HepG2 (cell line): ENCODE data around the gene CFAP119. TPM values are rescaled to one million over a fixed set of nuclear protein-coding genes. Genes with fewer than 3 reads are reported as not detected.
A peak's percentile ranks its signal among the peaks of the same experiment; 100 is the strongest.

Experiments used
- ATAC-seq: fragments of 200-7000 bp; cut with Tn5 transposase; 3 replicates; pipeline ENCODE4 v1.9.1; 2020; ENCODE audit warnings: mild to moderate bottlenecking, moderate library complexity
- BruUV-seq: library from RNA; stranded (reverse); fragments of 400-500 nt; replicated peaks from 2 replicates; lab custom pipeline; 2021; lab: Mats Ljungman, UMichigan
- CTCF ChIA-PET: fragments of 300-600 bp; formaldehyde crosslinking; extraction: SDS; loops from one replicate; lab custom pipeline; 2021; ENCODE audit warnings: low total read pairs, inconsistent platforms, low intra/inter-chr PET ratio; lab: Yijun Ruan, JAX
- POLR2A ChIA-PET: fragments of 350-600 bp; sonication (Branson Sonifier 250); formaldehyde crosslinking; loops from one replicate; lab custom pipeline; 2020; ENCODE audit warnings: antibody characterized with exemption, inconsistent platforms; lab: Yijun Ruan, JAX
- DNase-seq: peaks from one replicate; pipeline ENCODE4 v3.0.0-alpha.2; 2015; ENCODE audit warnings: low spot score
- FAIRE-seq: peaks from 3 replicates; lab custom pipeline; 2011; peaks lifted over from hg19 to GRCh38; lab: Jason Lieb, UNC
- H2AFZ ChIP-seq: one replicate; pipeline ENCODE4 v1.6.1; 2011; ENCODE audit warnings: low read length, inconsistent platforms
- H3K27ac ChIP-seq: fragments of 300-600 bp; 3 replicates; pipeline ENCODE4 v1.8.0; 2011; ENCODE audit warnings: mixed run types, mild to moderate bottlenecking, mixed read lengths, low read length, inconsistent platforms; ENCODE audit not compliant: insufficient read depth; ENCODE audit errors: extremely low read length
- H3K27me3 ChIP-seq, 2 experiments: fragments of 200-600 bp in 1 of 2; 2 replicates in 1 of 2; 3 replicates in 1 of 2; pipeline versions ENCODE4 v1.6.0 to v1.8.0; 2011; ENCODE audit warnings: low read length in 2 of 2, mild to moderate bottlenecking in 2 of 2, moderate library complexity in 2 of 2, inconsistent platforms in 1 of 2; ENCODE audit not compliant: insufficient read depth in 2 of 2, control insufficient read depth in 1 of 2
- H3K36me3 ChIP-seq, 2 experiments: fragments of 200-600 bp in 1 of 2; replicated peaks in 1 of 2; 2 replicates in 1 of 2; 3 replicates in 1 of 2; pipeline versions ENCODE4 v1.5.1 to v1.8.0; 2011; ENCODE audit warnings: low read length in 2 of 2, inconsistent platforms in 1 of 2; ENCODE audit not compliant: insufficient read depth in 2 of 2, control insufficient read depth in 1 of 2
- H3K4me1 ChIP-seq: 2 replicates; pipeline ENCODE4 v1.5.1; 2012; ENCODE audit warnings: low read length, inconsistent platforms; ENCODE audit not compliant: insufficient read depth
- H3K4me2 ChIP-seq: 2 replicates; pipeline ENCODE4 v1.6.0; 2011; ENCODE audit warnings: low read depth, low read length, inconsistent platforms
- H3K4me3 ChIP-seq, 3 experiments: fragments of 200-600 bp in 1 of 3; sonication (generic), shearing (Covaris generic) in 1 of 3; replicated peaks in 1 of 3; 2 replicates each; pipeline ENCODE4 v1.5.1; 2011 to 2016; ENCODE audit warnings: low read length in 3 of 3, inconsistent platforms in 2 of 3, low read depth in 2 of 3, mild to moderate bottlenecking in 2 of 3, control low read depth in 1 of 3, mixed read lengths in 1 of 3; ENCODE audit not compliant: insufficient read depth in 1 of 3
- H3K79me2 ChIP-seq: one replicate; pipeline ENCODE4 v1.6.1; 2011; ENCODE audit warnings: low read length, inconsistent platforms; ENCODE audit not compliant: insufficient read depth
- H3K9ac ChIP-seq: 2 replicates; pipeline ENCODE4 v1.6.0; 2011; ENCODE audit warnings: mild to moderate bottlenecking, low read depth, low read length, inconsistent platforms; ENCODE audit not compliant: insufficient read depth
- H3K9me3 ChIP-seq: 2 replicates; pipeline ENCODE4 v1.5.1; 2012; ENCODE audit warnings: mild to moderate bottlenecking, low read length
- H4K20me1 ChIP-seq: 2 replicates; pipeline ENCODE4 v1.6.0; 2011; ENCODE audit warnings: inconsistent platforms, mild to moderate bottlenecking, low read length, moderate library complexity; ENCODE audit not compliant: insufficient read depth
- BORCS8-MEF2B ChIP-seq: sonication (generic); formaldehyde crosslinking; IDR thresholded peaks from 2 replicates; pipeline ENCODE4 v1.8.0; 2022; ENCODE audit warnings: mild to moderate bottlenecking, missing genetic modification reagents
- FOXA3 ChIP-seq: IDR thresholded peaks from 2 replicates; pipeline ENCODE4 v1.6.1; 2016; ENCODE audit warnings: missing genetic modification reagents, missing compliant biosample characterization
- MAF1 ChIP-seq: sonication (generic); formaldehyde crosslinking; IDR thresholded peaks from 2 replicates; pipeline ENCODE4 v1.5.0; 2020; ENCODE audit warnings: missing genetic modification reagents, borderline replicate concordance
- PLSCR1 ChIP-seq: sonication (generic); formaldehyde crosslinking; IDR thresholded peaks from 2 replicates; pipeline ENCODE4 v1.5.0; 2020; ENCODE audit warnings: missing genetic modification reagents, mild to moderate bottlenecking, borderline replicate concordance
- SRF ChIP-seq: IDR thresholded peaks from 2 replicates; pipeline ENCODE4 v1.6.1; 2011; ENCODE audit warnings: mild to moderate bottlenecking, low read depth, low read length, moderate library complexity
- ZNF224 ChIP-seq: sonication (generic); formaldehyde crosslinking; IDR thresholded peaks from 2 replicates; pipeline ENCODE4 v1.5.0; 2020; ENCODE audit warnings: mild to moderate bottlenecking, missing genetic modification reagents
- ZNF256 ChIP-seq: sonication (generic); formaldehyde crosslinking; conservative IDR thresholded peaks from 2 replicates; pipeline ENCODE4 v1.4.0; 2020; ENCODE audit warnings: missing genetic modification reagents
- ZNF501 ChIP-seq: sonication (generic); formaldehyde crosslinking; IDR thresholded peaks from 2 replicates; pipeline ENCODE4 v1.5.1; 2020; ENCODE audit warnings: mild to moderate bottlenecking, moderate library complexity, missing genetic modification reagents
- ZNF605 ChIP-seq: sonication (generic); formaldehyde crosslinking; IDR thresholded peaks from 2 replicates; pipeline ENCODE4 v1.8.0; 2022; ENCODE audit warnings: mild to moderate bottlenecking, missing genetic modification reagents
- ZNF687 ChIP-seq: sonication (generic); formaldehyde crosslinking; IDR thresholded peaks from 2 replicates; pipeline ENCODE4 v1.5.1; 2020; ENCODE audit warnings: mild to moderate bottlenecking, missing genetic modification reagents, moderate library complexity
- ZNF816 ChIP-seq: sonication (generic); formaldehyde crosslinking; IDR thresholded peaks from 2 replicates; pipeline ENCODE4 v1.8.0; 2022; ENCODE audit warnings: missing genetic modification reagents, mild to moderate bottlenecking, borderline replicate concordance
- WGBS: methylation state at CpG from one replicate; pipeline ENCODE4 v1.1.6; 2017; ENCODE audit warnings: low lambda C conversion rate; 5-methylcytosine and 5-hydroxymethylcytosine counted together
- in situ Hi-C: cut with HindIII; loops from 2 replicates; pipeline ENCODE4 v1.10.0; 2017; ENCODE audit warnings: low pct_unique_long_range_greater_than_20kb; ENCODE audit not compliant: extremely low pct_ligation_motif_present
- intact Hi-C: fragments of 100-400 bp; cut with micrococcal nuclease; formaldehyde crosslinking; loops from one replicate; pipeline ENCODE4 v1.10.0; 2022; ENCODE audit not compliant: unreplicated experiment
- polyA plus RNA-seq, 8 experiments: library from polyadenylated mRNA; depleted of rRNA in 3 of 8; stranded (reverse) in 7 of 8; unstranded in 1 of 8; fragments of >200 nt; fragmentation: Illumina TruSeq in 4 of 8; extraction: Trizol in 4 of 8; gene quantifications; 2 replicates each; pipeline versions ENCODE4 v1.2.1 to v1.2.3, GENCODE V29; 2011 to 2016; ENCODE audit warnings: low read depth in 4 of 8, missing spikeins in 1 of 8, mixed read lengths in 1 of 8; ENCODE audit not compliant: insufficient read depth in 1 of 8
- total RNA-seq, 5 experiments: library from RNA; depleted of rRNA; stranded (reverse); fragments of >200 nt; fragmentation: Illumina TruSeq; extraction: Trizol; gene quantifications; 2 replicates each; pipeline ENCODE4 v1.2.3, GENCODE V29; 2016; ENCODE audit warnings: low read depth in 1 of 5
- TF ChIP-seq, protein P1 (sequence below): sonication (generic); formaldehyde crosslinking; IDR thresholded peaks from 2 replicates; pipeline ENCODE4 v1.8.0; 2022; ENCODE audit warnings: mild to moderate bottlenecking, missing genetic modification reagents, borderline replicate concordance
- TF ChIP-seq, protein P2 (sequence below): sonication (generic); formaldehyde crosslinking; IDR thresholded peaks from 2 replicates; pipeline ENCODE4 v1.4.0; 2020; ENCODE audit warnings: missing genetic modification reagents, borderline replicate concordance
- TF ChIP-seq, protein P3 (sequence below): sonication (generic); formaldehyde crosslinking; IDR thresholded peaks from 2 replicates; pipeline ENCODE4 v1.8.0; 2023; ENCODE audit warnings: mild to moderate bottlenecking, missing genetic modification reagents

The CFAP119 gene
- total and polyA plus RNA-seq, 2 of the 13 experiments (the other 11 are each of a cell fraction or from before 2014, with no cell fraction given): 6.4 TPM

- POLR2A ChIA-PET: interaction anchor here (1.0 to 7.0 kb wide), 4 partner anchors 10 to 81 kb away, joined by 3 to 42 read pairs (median 4); no protein-coding TSS in a partner anchor
- Histone ChIP-seq H4K20me1 (no peaks in the 10 kb centered on the region), H3K4me3 (no peak overlapping the region), H3K9ac (no peak overlapping the region), H3K36me3 (no peaks in the 10 kb centered on the region), H3K79me2 (no peaks in the 10 kb centered on the region), H2AFZ (no peak overlapping the region), H3K27ac (no peak overlapping the region), H3K4me1 (peaks cover 52% of the 10 kb centered on the region), H3K27me3 (peaks cover 4 to 21% of the 10 kb centered on the region in 2 experiments; a peak in 3 of 5 replicates), H3K9me3 (no peaks in the 10 kb centered on the region), H3K4me2 (no peak overlapping the region; the same call in 1 of the 2 replicates)
- BruUV-seq: no TSS peak
- FAIRE-seq (no peak), DNase-seq (no peak), ATAC-seq (peak; percentile 58)
- WGBS: 23% methylated on average over 5 of the region's 7 CpGs
- intact Hi-C loops: no loop called here
- CTCF ChIA-PET: no interaction called here
- in situ Hi-C loops: no loop called here
- no peak for TF ChIP-seq PLSCR1 (CRISPR knock-in tag)
- no peak for TF ChIP-seq ZNF256 (CRISPR knock-in tag)
- TF ChIP-seq ZNF605 (CRISPR knock-in tag): no peak
- TF ChIP-seq ZNF816: no peak
- TF ChIP-seq FOXA3 (CRISPR knock-in tag): no peak
- TF ChIP-seq ZNF687 (CRISPR knock-in tag): peak; percentile 28
- TF ChIP-seq SRF: no peak
- TF ChIP-seq, protein P1, sequence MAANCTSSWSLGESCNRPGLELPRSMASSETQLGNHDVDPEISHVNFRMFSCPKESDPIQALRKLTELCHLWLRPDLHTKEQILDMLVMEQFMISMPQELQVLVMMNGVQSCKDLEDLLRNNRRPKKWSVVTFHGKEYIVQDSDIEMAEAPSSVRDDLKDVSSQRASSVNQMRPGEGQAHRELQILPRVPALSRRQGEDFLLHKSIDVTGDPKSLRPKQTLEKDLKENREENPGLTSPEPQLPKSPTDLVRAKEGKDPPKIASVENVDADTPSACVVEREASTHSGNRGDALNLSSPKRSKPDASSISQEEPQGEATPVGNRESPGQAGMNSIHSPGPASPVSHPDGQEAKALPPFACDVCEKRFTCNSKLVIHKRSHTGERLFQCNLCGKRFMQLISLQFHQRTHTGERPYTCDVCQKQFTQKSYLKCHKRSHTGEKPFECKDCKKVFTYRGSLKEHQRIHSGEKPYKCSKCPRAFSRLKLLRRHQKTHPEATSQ (CRISPR knock-in tag): no peak
- TF ChIP-seq ZNF501 (CRISPR knock-in tag): peak; percentile 38; the same call in 1 of the 2 replicates
- TF ChIP-seq BORCS8-MEF2B: no peak
- TF ChIP-seq, protein P2, sequence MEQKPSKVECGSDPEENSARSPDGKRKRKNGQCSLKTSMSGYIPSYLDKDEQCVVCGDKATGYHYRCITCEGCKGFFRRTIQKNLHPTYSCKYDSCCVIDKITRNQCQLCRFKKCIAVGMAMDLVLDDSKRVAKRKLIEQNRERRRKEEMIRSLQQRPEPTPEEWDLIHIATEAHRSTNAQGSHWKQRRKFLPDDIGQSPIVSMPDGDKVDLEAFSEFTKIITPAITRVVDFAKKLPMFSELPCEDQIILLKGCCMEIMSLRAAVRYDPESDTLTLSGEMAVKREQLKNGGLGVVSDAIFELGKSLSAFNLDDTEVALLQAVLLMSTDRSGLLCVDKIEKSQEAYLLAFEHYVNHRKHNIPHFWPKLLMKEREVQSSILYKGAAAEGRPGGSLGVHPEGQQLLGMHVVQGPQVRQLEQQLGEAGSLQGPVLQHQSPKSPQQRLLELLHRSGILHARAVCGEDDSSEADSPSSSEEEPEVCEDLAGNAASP: peak; percentile 61; the same call in 1 of the 2 replicates
- TF ChIP-seq, protein P3, sequence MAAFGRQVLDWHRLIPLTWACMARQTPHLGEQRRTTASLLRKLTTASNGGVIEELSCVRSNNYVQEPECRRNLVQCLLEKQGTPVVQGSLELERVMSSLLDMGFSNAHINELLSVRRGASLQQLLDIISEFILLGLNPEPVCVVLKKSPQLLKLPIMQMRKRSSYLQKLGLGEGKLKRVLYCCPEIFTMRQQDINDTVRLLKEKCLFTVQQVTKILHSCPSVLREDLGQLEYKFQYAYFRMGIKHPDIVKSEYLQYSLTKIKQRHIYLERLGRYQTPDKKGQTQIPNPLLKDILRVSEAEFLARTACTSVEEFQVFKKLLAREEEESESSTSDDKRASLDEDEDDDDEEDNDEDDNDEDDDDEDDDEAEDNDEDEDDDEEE: no peak
- TF ChIP-seq MAF1 (CRISPR knock-in tag): no peak
- TF ChIP-seq ZNF224 (CRISPR knock-in tag): no peak
Measured at GRCh38 chr16:30793508-30794069, 31.7 kb upstream of the CFAP119 start.
